ELR (cell line): ENCODE data around the gene RAB7A.
"Not testable (repeated sequence)": the region's sequence is repeated elsewhere in the genome, so short reads cannot be mapped to it uniquely, and the experiment has no call there.

Source experiments
- DNase-seq: peaks from one replicate; pipeline ENCODE4 v3.0.0-alpha.2; 2015; ENCODE audit warnings: low read depth

Gene RAB7A

GRCh38 chr3:128760042-128760441, 34.1 kb downstream of the RAB7A start:
- DNase-seq: no peak

DNA sequence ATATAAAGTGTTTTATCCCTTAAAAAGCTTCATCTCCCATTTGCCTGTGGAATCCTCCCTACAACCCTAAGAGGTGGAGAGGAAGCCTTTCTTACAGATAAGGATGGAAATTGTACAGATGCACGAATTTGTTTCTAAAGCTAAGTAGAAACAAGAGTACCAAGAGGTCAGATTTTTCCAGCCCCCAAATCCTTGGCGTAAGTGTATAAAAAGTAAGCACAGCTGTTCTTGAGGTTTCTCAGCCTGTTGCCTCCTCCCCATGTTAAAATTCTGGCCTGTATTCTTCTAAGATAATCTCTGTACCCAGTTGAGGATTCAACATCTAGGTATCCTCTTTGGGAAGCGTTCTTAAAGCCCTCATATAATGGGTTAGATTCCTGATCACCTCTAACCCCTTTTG, 34.9 kb downstream of the RAB7A start:
- DNase-seq: no peak

- DNase-seq: no peak
These were observed 35.4 kb downstream of the RAB7A start for GRCh38 chr3:128761392-128761791.

DNA sequence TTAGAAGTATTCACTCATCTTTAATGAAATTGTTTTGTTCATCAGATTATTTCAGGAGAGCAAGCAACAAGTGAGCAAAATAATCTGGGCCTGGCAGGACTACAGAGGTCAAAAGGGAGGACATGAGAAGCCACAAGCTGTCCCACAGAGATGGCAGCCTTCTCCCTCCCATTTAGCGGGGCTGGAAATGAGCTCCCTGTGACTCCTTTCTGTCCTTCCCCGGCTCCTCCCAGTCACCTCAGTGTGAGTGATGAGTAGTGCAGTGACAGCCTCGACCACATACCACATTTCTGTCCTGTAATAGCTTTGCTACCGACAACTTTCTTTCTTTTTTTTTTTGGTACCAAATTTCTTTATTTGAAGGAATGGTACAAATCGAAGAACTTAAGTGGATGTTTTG, 38.0 kb downstream of the RAB7A start:
- DNase-seq: no peak

DNA sequence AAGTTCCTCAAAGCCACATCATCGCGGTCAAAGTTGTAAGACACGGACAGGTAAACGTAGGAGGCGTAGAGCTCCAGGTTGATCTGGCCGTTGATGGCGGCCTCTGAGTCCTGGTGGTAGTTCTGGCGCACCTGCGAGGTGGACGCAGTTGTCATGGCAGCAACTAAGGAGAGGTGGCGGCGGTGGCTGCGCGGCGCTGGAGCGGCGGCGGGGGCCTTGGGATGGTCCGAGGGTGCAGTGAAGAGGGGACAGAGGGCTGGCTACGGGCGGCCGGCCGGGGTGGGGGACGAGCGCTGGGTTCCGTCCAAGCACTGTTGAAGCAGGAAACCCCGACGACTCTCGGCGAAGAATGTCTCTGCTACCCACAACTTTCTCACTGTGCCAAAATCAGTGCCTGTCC, 38.9 kb downstream of the RAB7A start:
- no peak for DNase-seq

GRCh38 chr3:128767094-128767750, 41.2 kb downstream of the RAB7A start:
- no peak for DNase-seq

- DNase-seq: no peak
These were observed 42.5 kb downstream of the RAB7A start for GRCh38 chr3:128768471-128768870.

- DNase-seq: no peak
These were observed 44.4 kb downstream of the RAB7A start for GRCh38 chr3:128770387-128770786.

DNA sequence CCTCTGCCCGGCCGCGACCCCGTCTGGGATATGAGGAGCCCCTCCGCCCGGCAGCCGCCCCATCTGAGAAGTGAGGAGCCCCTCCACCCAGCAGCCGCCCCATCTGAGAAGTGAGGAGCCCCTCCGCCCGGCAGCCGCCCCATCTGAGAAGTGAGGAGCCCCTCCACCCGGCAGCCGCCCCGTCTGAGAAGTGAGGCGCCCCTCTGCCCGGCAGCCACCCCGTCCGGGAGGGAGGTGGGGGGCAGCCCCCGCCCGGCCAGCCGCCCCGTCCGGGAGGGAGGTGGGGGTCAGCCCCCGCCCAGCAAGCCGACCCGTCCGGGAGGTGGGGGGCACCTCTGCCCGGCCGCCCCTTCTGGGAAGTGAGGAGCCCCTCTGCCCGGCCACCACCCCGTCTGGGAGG, 47.2 kb downstream of the RAB7A start:
- not testable (repeated sequence) for DNase-seq

DNA sequence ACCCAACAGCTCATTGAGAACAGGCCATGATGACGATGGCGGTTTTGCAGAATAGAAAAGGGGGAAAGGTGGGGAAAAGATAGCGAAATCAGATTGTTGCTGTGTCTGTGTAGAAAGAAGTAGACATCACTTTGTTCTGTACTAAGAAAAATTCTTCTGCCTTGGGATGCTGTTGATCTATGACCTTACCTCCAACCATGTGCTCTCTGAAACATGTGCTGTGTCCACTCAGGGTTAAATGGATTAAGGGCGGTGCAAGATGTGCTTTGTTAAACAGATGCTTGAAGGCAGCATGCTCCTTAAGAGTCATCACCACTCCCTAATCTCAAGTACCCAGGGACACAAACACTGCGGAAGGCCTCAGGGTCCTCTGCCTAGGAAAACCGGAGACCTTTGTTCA, 47.6 kb downstream of the RAB7A start:
- DNase-seq: not testable (repeated sequence)

- DNase-seq: no peak
These were observed 49.3 kb downstream of the RAB7A start for GRCh38 chr3:128775241-128775640.

DNA sequence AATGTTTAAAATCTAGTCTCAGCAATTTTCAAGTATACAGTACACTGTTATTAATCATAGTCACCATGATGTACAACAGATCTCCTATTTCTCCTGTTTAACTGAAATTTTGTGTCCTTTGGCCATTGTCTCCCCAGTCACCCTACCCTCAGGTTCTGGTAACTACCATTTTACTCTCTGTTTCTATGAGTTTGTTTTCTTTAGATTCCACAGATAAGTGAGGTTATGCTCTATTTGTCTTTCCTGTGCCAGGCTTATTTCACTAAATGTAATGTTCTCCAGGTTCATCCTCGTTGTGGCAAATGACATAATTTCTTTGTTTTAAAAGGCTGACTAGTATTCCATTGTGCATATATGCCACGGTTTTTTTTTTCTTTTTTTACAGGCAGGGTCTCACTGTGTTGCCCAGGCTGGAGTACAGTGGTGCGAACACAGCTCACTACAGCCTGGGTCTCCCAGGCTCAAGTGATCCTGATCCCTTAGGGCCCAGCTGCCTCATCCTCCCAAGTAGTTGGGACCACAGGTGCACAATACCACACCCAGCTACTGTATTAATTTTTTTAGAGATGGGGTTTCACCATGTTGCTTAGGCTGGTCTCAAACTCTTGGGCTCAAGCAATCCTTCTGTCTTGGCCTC, 50.0 kb downstream of the RAB7A start:
- no peak for DNase-seq

GRCh38 chr3:128780101-128780837, 54.3 kb downstream of the RAB7A start:
- no peak for DNase-seq

GRCh38 chr3:128781164-128781563, 55.2 kb downstream of the RAB7A start:
- DNase-seq: no peak

DNA sequence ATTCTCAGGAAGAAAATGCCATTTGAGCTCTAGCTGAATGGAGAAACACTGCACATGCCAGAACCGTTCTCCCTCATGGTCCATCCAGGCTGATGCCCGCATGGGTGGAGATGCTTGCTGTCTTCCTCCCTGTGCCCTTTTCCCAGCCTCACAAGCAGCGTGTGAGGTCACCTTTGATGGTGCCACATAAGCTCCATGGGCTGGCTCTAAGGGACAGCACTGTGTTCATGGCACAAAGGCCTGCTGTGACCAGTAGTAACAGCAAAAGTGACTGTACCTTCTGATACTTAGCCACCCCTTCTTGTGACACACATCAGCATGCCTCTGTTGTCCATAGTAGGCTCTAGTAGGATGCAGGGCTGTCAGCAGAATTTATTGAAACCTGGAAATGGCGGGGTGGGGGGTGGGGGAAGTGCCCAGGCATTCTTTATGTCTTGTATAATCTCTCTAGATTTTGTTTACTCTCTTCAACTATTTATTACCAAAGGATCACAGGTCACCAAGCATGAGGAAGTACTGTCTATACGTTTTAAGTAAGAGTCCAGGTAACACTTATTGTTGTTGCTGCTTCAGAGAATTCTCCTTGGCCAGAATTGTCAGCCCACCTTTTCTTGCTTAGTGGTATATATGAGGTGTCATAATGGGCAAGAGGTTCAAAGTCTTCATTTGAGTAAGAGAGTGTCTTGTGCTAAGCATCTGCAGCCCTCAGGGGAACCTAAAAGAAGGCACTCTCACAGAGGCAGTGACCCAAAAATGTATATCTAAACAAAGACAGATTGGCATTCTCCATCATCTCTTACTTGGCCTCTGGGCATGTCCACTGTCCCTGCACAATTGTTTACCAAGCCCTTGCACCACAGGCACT, 56.5 kb downstream of the RAB7A start:
- DNase-seq: no peak

- DNase-seq: no peak
These were observed 57.8 kb downstream of the RAB7A start for GRCh38 chr3:128783774-128784173.

- no peak for DNase-seq
These were observed 58.2 kb downstream of the RAB7A start for GRCh38 chr3:128784232-128784631.

GRCh38 chr3:128784843-128785242, 58.9 kb downstream of the RAB7A start:
- no peak for DNase-seq

DNA sequence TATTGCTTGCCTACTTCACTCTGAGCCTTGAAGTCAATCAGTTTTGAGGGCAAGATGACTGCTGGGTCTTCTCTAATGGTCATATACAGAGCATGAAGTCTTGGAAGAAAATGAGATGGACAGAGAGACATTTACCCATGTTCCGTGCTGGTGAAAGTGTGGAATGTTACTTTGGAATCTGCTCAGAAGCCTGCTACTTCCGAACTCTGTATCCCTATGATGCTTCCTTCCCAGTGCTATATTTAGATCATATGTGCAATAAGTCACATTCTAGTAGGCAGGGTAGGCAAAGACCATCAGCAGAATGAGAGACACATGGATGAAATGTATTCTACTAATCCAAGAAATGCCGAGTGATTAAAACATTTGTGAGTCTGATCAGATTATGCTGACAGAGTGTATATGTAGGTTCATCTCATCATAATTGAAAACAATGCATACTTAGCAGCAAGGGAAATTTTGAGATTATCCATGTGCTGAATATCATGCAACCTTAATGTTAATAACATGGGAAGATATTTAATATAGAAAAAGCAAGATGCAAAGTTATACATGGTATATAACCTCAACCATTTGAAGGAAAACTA, 60.5 kb downstream of the RAB7A start:
- DNase-seq: peak; percentile 32

- DNase-seq: peak; percentile 94
These were observed 61.6 kb downstream of the RAB7A start for GRCh38 chr3:128787256-128788253.
